ENCODE results near the gene IRAK1BP1.
A peak's percentile ranks its signal among the peaks of the same experiment; 100 is the strongest.
"Not testable (repeated sequence)": the region's sequence is repeated elsewhere in the genome, so short reads cannot be mapped to it uniquely, and the experiment has no call there.

Gene IRAK1BP1

DNA sequence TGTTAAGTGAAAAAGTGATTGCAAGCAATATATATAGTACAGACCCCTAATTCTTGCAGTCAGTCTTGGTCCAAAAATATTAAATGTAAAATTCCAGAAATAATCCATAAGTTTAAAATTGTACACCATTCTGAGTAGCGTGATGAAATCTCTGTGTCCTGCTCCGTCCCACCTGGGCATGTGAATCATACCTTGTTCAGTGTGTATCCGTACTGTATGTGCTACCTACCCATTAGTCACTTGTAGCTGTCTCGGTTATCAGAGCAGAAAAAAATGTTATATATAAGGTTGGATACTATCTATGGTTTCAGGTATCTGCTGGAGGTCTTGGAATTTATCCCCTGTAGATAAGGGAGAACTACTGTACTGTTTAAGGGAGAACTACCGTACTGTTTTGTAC lies 16.3 kb downstream of the IRAK1BP1 start:
- no peak for TF ChIP-seq CTCF (IDR thresholded peaks at IDR 0.05; ENCODE audit: extremely low read depth, missing control alignments)
- DNase-seq (ENCODE audit: low spot score): no peak

- DNase-seq (ENCODE audit: low spot score): not testable (repeated sequence)
These were observed 22.6 kb downstream of the IRAK1BP1 start for GRCh38 chr6:78889901-78890300.

- DNase-seq (ENCODE audit: low spot score): no peak
- no peak for TF ChIP-seq CTCF (IDR thresholded peaks at IDR 0.05; ENCODE audit: extremely low read depth, missing control alignments)
These were observed 28.9 kb downstream of the IRAK1BP1 start for GRCh38 chr6:78896227-78896626.

GRCh38 chr6:78908621-78909020 lies 41.3 kb downstream of the IRAK1BP1 start:
- no peak for DNase-seq (ENCODE audit: low spot score)
- no peak for TF ChIP-seq CTCF (IDR thresholded peaks at IDR 0.05; ENCODE audit: extremely low read depth, missing control alignments)

DNA sequence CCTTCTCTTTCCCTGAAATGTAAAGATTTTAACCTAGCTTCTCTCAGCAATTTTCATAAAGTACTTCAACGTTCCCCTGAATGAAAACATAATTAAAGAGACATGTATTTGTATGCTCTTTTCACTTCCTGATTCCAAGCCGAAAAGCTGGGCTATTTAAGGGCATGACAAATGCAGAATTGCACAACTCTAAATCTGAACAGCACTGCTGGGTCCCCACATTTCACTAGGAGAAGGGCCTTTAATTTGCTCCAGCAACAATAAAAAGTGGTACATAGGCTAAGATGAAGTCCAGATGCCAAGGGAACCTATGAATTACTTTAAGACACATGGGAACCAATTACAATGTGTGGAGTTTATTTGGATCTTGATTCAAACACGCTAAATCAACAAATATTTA lies 42.0 kb downstream of the IRAK1BP1 start:
- no peak for DNase-seq (ENCODE audit: low spot score)
- TF ChIP-seq CTCF (IDR thresholded peaks at IDR 0.05; ENCODE audit: extremely low read depth, missing control alignments): no peak

- no peak for DNase-seq (ENCODE audit: low spot score)
- TF ChIP-seq CTCF (IDR thresholded peaks at IDR 0.05; ENCODE audit: extremely low read depth, missing control alignments): no peak
These were observed 42.7 kb downstream of the IRAK1BP1 start for GRCh38 chr6:78910010-78910409.

GRCh38 chr6:78910591-78911171 lies 43.3 kb downstream of the IRAK1BP1 start:
- TF ChIP-seq CTCF (IDR thresholded peaks at IDR 0.05; ENCODE audit: extremely low read depth, missing control alignments): no peak

DNA sequence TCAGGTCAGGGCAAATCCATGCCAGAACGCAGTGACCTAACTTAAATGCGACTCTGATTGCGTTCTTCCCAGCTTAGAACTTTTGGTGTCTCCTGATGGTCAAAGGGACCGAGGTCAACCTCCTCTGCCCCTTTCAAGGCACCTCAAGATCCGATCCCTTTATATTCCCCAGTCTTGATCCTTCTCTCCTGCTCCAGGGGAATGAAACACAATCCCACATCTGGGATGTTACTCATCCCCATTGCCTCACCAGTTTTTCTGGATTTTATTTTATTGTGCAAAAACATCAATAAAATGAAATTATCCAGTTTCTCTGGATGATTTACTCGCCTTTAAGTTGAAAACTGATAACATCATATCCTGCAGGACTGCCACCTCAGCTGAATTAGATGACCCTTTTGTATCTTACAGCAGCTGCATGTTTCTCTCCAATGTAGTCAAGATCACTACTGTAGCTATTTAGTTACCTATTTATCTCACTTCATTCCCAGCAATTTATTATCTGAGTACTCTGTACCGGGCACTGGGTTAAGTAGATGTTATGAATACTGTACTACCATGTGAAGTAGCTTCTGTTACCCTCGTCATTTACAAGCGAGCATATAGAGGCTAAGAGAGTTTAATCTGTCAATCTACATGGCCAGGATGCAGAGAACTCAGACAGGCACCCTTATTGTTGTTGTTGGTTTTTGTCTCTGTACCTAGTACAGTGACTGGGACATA lies 44.0 kb downstream of the IRAK1BP1 start:
- no peak for TF ChIP-seq CTCF (IDR thresholded peaks at IDR 0.05; ENCODE audit: extremely low read depth, missing control alignments)
- DNase-seq (ENCODE audit: low spot score): no peak

More at GRCh38 chr6:78910591-78911171, 43.3 kb downstream of the IRAK1BP1 start:
- DNase-seq (ENCODE audit: low spot score): peak; percentile 51

Data from GM20000 (cell line).